HepG2 (cell line): ENCODE results near the gene CCDC142. TPM values are rescaled to one million over a fixed set of nuclear protein-coding genes. Genes with fewer than 3 reads are reported as not detected.
A peak's percentile ranks its signal among the peaks of the same experiment; 100 is the strongest.

Experiments
- DMAP1 ChIP-seq: IDR thresholded peaks from 2 replicates; pipeline ENCODE4 v1.6.1; 2016
- HMG20A ChIP-seq: IDR thresholded peaks from 2 replicates; pipeline ENCODE4 v1.6.1; 2016; ENCODE audit warnings: borderline replicate concordance
- MAFF ChIP-seq: IDR thresholded peaks from 2 replicates; pipeline ENCODE4 v1.6.1; 2011; ENCODE audit warnings: low read depth, low read length, improper control_type of control experiment
- MZF1 ChIP-seq: sonication (generic); formaldehyde crosslinking; IDR thresholded peaks from 2 replicates; pipeline ENCODE4 v1.8.1; 2023; ENCODE audit warnings: mild to moderate bottlenecking, missing genetic modification reagents, borderline replicate concordance
- NFKBIZ ChIP-seq: IDR thresholded peaks from 2 replicates; pipeline ENCODE4 v1.6.1; 2018; ENCODE audit warnings: missing genetic modification reagents, missing compliant biosample characterization
- SAFB2 ChIP-seq: sonication (generic); formaldehyde crosslinking; IDR thresholded peaks from 2 replicates; pipeline ENCODE4 v1.5.1; 2020; ENCODE audit warnings: missing genetic modification reagents, low read depth, mild to moderate bottlenecking, borderline replicate concordance
- TCF12 ChIP-seq, 2 experiments: fragments of 450-650 bp in 1 of 2; sonication (generic) in 1 of 2; formaldehyde crosslinking in 1 of 2; IDR thresholded peaks; 2 replicates each; pipeline versions ENCODE4 v1.6.1 to v1.8.0; 2017 to 2022; ENCODE audit warnings: antibody characterized with exemption in 1 of 2, mild to moderate bottlenecking in 1 of 2, missing genetic modification reagents in 1 of 2, moderate library complexity in 1 of 2
- TEAD2 ChIP-seq: sonication (generic); formaldehyde crosslinking; IDR thresholded peaks from 2 replicates; pipeline ENCODE4 v1.9.0; 2021; ENCODE audit warnings: missing genetic modification reagents
- TEAD3 ChIP-seq: optimal IDR thresholded peaks from 2 replicates; pipeline ENCODE3; 2016; ENCODE audit warnings: borderline replicate concordance
- TFE3 ChIP-seq: IDR thresholded peaks from 2 replicates; pipeline ENCODE4 v1.6.1; 2016
- ZFP90 ChIP-seq: sonication (generic); formaldehyde crosslinking; IDR thresholded peaks from 2 replicates; pipeline ENCODE4 v1.8.0; 2022; ENCODE audit warnings: missing genetic modification reagents, mild to moderate bottlenecking, inconsistent platforms, borderline replicate concordance
- ZNF281 ChIP-seq: sonication (generic); formaldehyde crosslinking; IDR thresholded peaks from 2 replicates; pipeline ENCODE4 v1.4.0; 2020; ENCODE audit warnings: missing genetic modification reagents, borderline replicate concordance
- ZNF33B ChIP-seq: sonication (generic); formaldehyde crosslinking; IDR thresholded peaks from 2 replicates; pipeline ENCODE4 v1.5.1; 2020; ENCODE audit warnings: mild to moderate bottlenecking, missing genetic modification reagents
- ZNF430 ChIP-seq: sonication (generic); formaldehyde crosslinking; IDR thresholded peaks from 2 replicates; pipeline ENCODE4 v1.9.0; 2021; ENCODE audit warnings: mild to moderate bottlenecking, missing genetic modification reagents
- ZNF446 ChIP-seq: sonication (generic); formaldehyde crosslinking; IDR thresholded peaks from 2 replicates; pipeline ENCODE4 v1.5.0; 2020; ENCODE audit warnings: mild to moderate bottlenecking, missing genetic modification reagents
- ZNF598 ChIP-seq: sonication (generic); formaldehyde crosslinking; IDR thresholded peaks from 2 replicates; pipeline ENCODE4 v1.5.1; 2020; ENCODE audit warnings: mild to moderate bottlenecking, missing genetic modification reagents, borderline replicate concordance
- ZNF607 ChIP-seq: sonication (generic); formaldehyde crosslinking; IDR thresholded peaks from 2 replicates; pipeline ENCODE4 v1.5.1; 2020; ENCODE audit warnings: missing genetic modification reagents, mild to moderate bottlenecking, borderline replicate concordance
- ZNF850 ChIP-seq: sonication (generic); formaldehyde crosslinking; conservative IDR thresholded peaks from 2 replicates; pipeline ENCODE4 v1.9.0; 2021; ENCODE audit warnings: mild to moderate bottlenecking, missing genetic modification reagents
- ZSCAN22 ChIP-seq: sonication (generic); formaldehyde crosslinking; IDR thresholded peaks from 2 replicates; pipeline ENCODE4 v1.4.0; 2020; ENCODE audit warnings: mild to moderate bottlenecking, missing genetic modification reagents
- polyA plus RNA-seq, 8 experiments: library from polyadenylated mRNA; depleted of rRNA in 3 of 8; stranded (reverse) in 7 of 8; unstranded in 1 of 8; fragments of >200 nt; fragmentation: Illumina TruSeq in 4 of 8; extraction: Trizol in 4 of 8; gene quantifications; 2 replicates each; pipeline versions ENCODE4 v1.2.1 to v1.2.3, GENCODE V29; 2011 to 2016; ENCODE audit warnings: low read depth in 4 of 8, missing spikeins in 1 of 8, mixed read lengths in 1 of 8; ENCODE audit not compliant: insufficient read depth in 1 of 8
- total RNA-seq, 5 experiments: library from RNA; depleted of rRNA; stranded (reverse); fragments of >200 nt; fragmentation: Illumina TruSeq; extraction: Trizol; gene quantifications; 2 replicates each; pipeline ENCODE4 v1.2.3, GENCODE V29; 2016; ENCODE audit warnings: low read depth in 1 of 5
- TF ChIP-seq, protein P1 (sequence below): sonication (generic); formaldehyde crosslinking; IDR thresholded peaks from 2 replicates; pipeline ENCODE4 v1.4.0; 2020; ENCODE audit warnings: mild to moderate bottlenecking, missing genetic modification reagents, borderline replicate concordance

CCDC142 gene
- total and polyA plus RNA-seq, 2 of the 13 experiments (the other 11 are each of a cell fraction or from before 2014, with no cell fraction given): 14.7 to 30.4 TPM

DNA sequence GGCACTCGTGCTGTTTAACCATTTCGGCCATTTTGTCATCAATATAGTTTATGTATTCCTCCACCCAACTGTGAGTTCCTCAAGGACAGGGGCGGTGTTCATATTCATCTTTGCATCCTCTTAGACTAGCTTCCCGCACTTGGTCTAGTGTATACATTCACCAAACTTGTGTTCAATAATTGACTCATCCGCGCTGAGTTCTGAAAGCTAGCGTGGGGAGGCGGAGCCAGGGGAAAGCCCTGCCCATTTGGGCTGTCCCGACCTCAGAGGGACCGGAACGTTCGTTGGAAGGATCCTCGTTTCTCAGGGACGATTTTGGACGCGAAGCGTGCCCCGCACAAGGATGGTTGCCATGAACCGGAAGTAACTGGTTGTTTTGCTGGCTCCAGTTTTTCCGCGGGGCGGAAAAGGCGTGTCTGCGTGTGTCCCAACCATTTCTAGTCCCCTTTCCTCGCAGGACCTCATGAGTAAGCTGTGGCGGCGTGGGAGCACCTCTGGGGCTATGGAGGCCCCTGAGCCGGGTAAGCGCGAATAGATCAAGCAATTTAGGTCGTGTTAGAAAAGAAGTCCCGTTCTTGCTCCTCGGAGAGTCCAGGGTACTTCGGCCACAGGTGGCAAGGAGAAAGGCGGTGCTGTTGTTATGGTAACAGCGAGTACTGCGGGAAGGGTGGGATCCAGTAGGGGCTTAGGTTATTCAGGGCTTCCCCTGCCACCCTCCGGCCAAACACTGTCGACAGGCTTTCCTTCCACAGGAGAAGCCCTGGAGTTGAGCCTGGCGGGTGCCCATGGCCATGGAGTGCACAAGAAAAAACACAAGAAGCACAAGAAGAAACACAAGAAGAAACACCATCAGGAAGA, 27.9 kb downstream of the CCDC142 start, which contains the start of gene INO80B (continued):
- TF ChIP-seq SAFB2 (CRISPR knock-in tag): no peak; the same call in 1 of the 2 replicates
- no peak for TF ChIP-seq MZF1 (CRISPR knock-in tag)
- peak; percentile 90; the same call in 1 of the 2 replicates for TF ChIP-seq ZFP90 (CRISPR knock-in tag)
- TF ChIP-seq TEAD3 (CRISPR knock-in tag): peak; percentile 85
- peak; percentile 98; the same call in 1 of the 2 replicates for TF ChIP-seq ZNF598 (CRISPR knock-in tag)
- TF ChIP-seq ZNF33B (CRISPR knock-in tag): peak; percentile 81
- no peak for TF ChIP-seq ZSCAN22 (CRISPR knock-in tag)
- TF ChIP-seq HMG20A (CRISPR knock-in tag): peak; percentile 27; the same call in 1 of the 2 replicates
- peak; percentile 84 for TF ChIP-seq NFKBIZ (CRISPR knock-in tag)
- TF ChIP-seq ZNF850 (CRISPR knock-in tag): no peak
- TF ChIP-seq ZNF446: no peak; the same call in 1 of the 2 replicates
- peak; percentile 76; the same call in 1 of the 2 replicates for TF ChIP-seq TFE3 (CRISPR knock-in tag)
- no peak for TF ChIP-seq TCF12 (IDR thresholded peaks at IDR 0.05)
- TF ChIP-seq TCF12 (CRISPR knock-in tag; IDR thresholded peaks at IDR 0.05): no peak
- TF ChIP-seq ZNF430 (CRISPR knock-in tag): peak; percentile 92
- peak; percentile 25; the same call in 1 of the 2 replicates for TF ChIP-seq ZNF281 (CRISPR knock-in tag)
- TF ChIP-seq DMAP1 (CRISPR knock-in tag): peak; percentile 90
- TF ChIP-seq ZNF607 (CRISPR knock-in tag): peak; percentile 55; the same call in 1 of the 2 replicates
- no peak for TF ChIP-seq TEAD2 (CRISPR knock-in tag)
- TF ChIP-seq, protein P1, sequence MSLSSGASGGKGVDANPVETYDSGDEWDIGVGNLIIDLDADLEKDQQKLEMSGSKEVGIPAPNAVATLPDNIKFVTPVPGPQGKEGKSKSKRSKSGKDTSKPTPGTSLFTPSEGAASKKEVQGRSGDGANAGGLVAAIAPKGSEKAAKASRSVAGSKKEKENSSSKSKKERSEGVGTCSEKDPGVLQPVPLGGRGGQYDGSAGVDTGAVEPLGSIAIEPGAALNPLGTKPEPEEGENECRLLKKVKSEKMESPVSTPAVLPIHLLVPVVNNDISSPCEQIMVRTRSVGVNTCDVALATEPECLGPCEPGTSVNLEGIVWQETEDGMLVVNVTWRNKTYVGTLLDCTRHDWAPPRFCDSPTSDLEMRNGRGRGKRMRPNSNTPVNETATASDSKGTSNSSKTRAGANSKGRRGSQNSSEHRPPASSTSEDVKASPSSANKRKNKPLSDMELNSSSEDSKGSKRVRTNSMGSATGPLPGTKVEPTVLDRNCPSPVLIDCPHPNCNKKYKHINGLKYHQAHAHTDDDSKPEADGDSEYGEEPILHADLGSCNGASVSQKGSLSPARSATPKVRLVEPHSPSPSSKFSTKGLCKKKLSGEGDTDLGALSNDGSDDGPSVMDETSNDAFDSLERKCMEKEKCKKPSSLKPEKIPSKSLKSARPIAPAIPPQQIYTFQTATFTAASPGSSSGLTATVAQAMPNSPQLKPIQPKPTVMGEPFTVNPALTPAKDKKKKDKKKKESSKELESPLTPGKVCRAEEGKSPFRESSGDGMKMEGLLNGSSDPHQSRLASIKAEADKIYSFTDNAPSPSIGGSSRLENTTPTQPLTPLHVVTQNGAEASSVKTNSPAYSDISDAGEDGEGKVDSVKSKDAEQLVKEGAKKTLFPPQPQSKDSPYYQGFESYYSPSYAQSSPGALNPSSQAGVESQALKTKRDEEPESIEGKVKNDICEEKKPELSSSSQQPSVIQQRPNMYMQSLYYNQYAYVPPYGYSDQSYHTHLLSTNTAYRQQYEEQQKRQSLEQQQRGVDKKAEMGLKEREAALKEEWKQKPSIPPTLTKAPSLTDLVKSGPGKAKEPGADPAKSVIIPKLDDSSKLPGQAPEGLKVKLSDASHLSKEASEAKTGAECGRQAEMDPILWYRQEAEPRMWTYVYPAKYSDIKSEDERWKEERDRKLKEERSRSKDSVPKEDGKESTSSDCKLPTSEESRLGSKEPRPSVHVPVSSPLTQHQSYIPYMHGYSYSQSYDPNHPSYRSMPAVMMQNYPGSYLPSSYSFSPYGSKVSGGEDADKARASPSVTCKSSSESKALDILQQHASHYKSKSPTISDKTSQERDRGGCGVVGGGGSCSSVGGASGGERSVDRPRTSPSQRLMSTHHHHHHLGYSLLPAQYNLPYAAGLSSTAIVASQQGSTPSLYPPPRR (CRISPR knock-in tag): peak; percentile 80; the same call in 1 of the 2 replicates
- TF ChIP-seq MAFF: peak; percentile 81
